A673 (cell line): ENCODE data around the gene LRRFIP1. TPM values are rescaled to one million over a fixed set of nuclear protein-coding genes. Genes with fewer than 3 reads are reported as not detected.

Experiments used
- BruUV-seq: library from RNA; stranded (reverse); fragments of 400-500 nt; replicated peaks from 2 replicates; lab custom pipeline; 2021; lab: Mats Ljungman, UMichigan
- CTCF ChIA-PET: fragments of 300-600 bp; sonication (Branson Sonifier 250); formaldehyde crosslinking; loops from one replicate; lab custom pipeline; 2022; ENCODE audit warnings: antibody characterized with exemption; lab: Charles Lee
- POLR2A ChIA-PET: fragments of 300-600 bp; sonication (Branson Sonifier 250); formaldehyde crosslinking; loops from one replicate; lab custom pipeline; 2022; ENCODE audit warnings: antibody characterized with exemption; ENCODE audit not compliant: low non-redundant PET; lab: Charles Lee
- DNase-seq: peaks from one replicate; pipeline ENCODE4 v3.0.0-alpha.2; 2015; ENCODE audit warnings: low spot score
- H3K27ac ChIP-seq: fragments of 200-600 bp; sonication (generic); 2 replicates; pipeline ENCODE4 v1.5.1; 2016; ENCODE audit warnings: mixed run types, low read depth, mild to moderate bottlenecking, mixed read lengths, antibody characterized with exemption, low read length; ENCODE audit not compliant: poor library complexity, severe bottlenecking
- H3K27me3 ChIP-seq: fragments of 200-600 bp; sonication (generic); replicated peaks from 2 replicates; pipeline ENCODE4 v1.6.1; 2017; ENCODE audit warnings: mixed run types, low read depth, mild to moderate bottlenecking, mixed read lengths, antibody characterized with exemption, low read length; ENCODE audit not compliant: insufficient read depth, poor library complexity
- H3K36me3 ChIP-seq: fragments of 200-600 bp; sonication (generic); 2 replicates; pipeline ENCODE4 v1.6.1; 2016; ENCODE audit warnings: mixed run types, mild to moderate bottlenecking, mixed read lengths, antibody characterized with exemption, low read length; ENCODE audit not compliant: insufficient read depth, poor library complexity, severe bottlenecking
- H3K4me1 ChIP-seq: fragments of 200-600 bp; sonication (generic); 2 replicates; pipeline ENCODE4 v1.6.1; 2017; ENCODE audit warnings: mixed run types, mild to moderate bottlenecking, mixed read lengths, antibody characterized with exemption, low read length; ENCODE audit not compliant: insufficient read depth, poor library complexity, severe bottlenecking
- H3K4me3 ChIP-seq: fragments of 200-600 bp; sonication (generic); 2 replicates; pipeline ENCODE4 v1.5.1; 2016; ENCODE audit warnings: low read depth, mixed run types, mild to moderate bottlenecking, mixed read lengths, low read length; ENCODE audit not compliant: poor library complexity, severe bottlenecking
- H3K9me3 ChIP-seq: fragments of 200-600 bp; sonication (generic); 2 replicates; pipeline ENCODE4 v1.6.1; 2016; ENCODE audit warnings: mixed run types, low read depth, mild to moderate bottlenecking, mixed read lengths, antibody characterized with exemption, low read length; ENCODE audit not compliant: poor library complexity, severe bottlenecking
- EZH2 ChIP-seq: fragments of 200-600 bp; sonication (generic); IDR thresholded peaks from 2 replicates; pipeline ENCODE4 v1.6.1; 2017; ENCODE audit warnings: borderline replicate concordance, low read depth, mild to moderate bottlenecking, mixed read lengths, antibody characterized with exemption, low read length; ENCODE audit not compliant: poor library complexity, severe bottlenecking
- intact Hi-C: fragments of 100-400 bp; cut with micrococcal nuclease; formaldehyde crosslinking; loops from one replicate; pipeline ENCODE4 v1.10.0; 2022; ENCODE audit not compliant: unreplicated experiment
- total RNA-seq: library from RNA; stranded (reverse); gene quantifications from 2 replicates; pipeline ENCODE4 v1.2.3, GENCODE V29; 2021
- TF ChIP-seq, protein P1 (sequence below): fragments of 300-800, 200-600 bp; sonication (generic); conservative IDR thresholded peaks from 2 replicates; pipeline ENCODE4 v1.5.1; 2017; ENCODE audit warnings: low read depth, mild to moderate bottlenecking, antibody characterized with exemption, low read length, moderate library complexity, mixed read lengths

Gene LRRFIP1
- total RNA-seq, 1 experiment from 2014 or later = 69.3 TPM

DNA sequence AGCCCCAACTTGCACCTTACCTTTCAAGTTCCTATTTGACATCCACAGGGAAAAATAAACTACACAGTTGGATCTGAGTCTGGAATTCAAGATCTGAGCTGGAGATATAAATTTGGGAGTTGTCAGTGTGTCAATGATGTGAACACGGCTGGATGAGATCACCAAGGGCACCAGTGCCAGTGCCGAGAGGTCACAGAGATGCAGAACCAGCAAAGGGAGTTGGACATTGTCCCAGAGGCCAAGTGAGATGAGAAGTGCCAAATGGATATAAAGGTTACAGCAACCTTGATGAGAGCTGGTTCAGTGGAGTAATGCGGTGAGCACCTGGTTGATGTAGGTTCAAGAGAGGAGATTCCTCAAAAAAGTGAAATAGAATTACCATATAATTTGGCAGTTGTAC, 24.8 kb downstream of the LRRFIP1 start:
- H3K9me3 ChIP-seq = peaks cover 8% of the 10 kb centered on the region
- H3K27ac ChIP-seq = no peak overlapping the region
- H3K4me3 ChIP-seq = no peak overlapping the region
- no peaks in the 10 kb centered on the region for H3K27me3 ChIP-seq
- no TSS peak for BruUV-seq
- TF ChIP-seq, protein P1, sequence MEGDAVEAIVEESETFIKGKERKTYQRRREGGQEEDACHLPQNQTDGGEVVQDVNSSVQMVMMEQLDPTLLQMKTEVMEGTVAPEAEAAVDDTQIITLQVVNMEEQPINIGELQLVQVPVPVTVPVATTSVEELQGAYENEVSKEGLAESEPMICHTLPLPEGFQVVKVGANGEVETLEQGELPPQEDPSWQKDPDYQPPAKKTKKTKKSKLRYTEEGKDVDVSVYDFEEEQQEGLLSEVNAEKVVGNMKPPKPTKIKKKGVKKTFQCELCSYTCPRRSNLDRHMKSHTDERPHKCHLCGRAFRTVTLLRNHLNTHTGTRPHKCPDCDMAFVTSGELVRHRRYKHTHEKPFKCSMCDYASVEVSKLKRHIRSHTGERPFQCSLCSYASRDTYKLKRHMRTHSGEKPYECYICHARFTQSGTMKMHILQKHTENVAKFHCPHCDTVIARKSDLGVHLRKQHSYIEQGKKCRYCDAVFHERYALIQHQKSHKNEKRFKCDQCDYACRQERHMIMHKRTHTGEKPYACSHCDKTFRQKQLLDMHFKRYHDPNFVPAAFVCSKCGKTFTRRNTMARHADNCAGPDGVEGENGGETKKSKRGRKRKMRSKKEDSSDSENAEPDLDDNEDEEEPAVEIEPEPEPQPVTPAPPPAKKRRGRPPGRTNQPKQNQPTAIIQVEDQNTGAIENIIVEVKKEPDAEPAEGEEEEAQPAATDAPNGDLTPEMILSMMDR = no peak
- no peak for TF ChIP-seq EZH2
- H3K4me1 ChIP-seq = no peaks in the 10 kb centered on the region
- CTCF ChIA-PET = no interaction called here
- no peak for DNase-seq
- POLR2A ChIA-PET = no interaction called here
- intact Hi-C loops = no loop called here
- no peaks in the 10 kb centered on the region for H3K36me3 ChIP-seq

DNA sequence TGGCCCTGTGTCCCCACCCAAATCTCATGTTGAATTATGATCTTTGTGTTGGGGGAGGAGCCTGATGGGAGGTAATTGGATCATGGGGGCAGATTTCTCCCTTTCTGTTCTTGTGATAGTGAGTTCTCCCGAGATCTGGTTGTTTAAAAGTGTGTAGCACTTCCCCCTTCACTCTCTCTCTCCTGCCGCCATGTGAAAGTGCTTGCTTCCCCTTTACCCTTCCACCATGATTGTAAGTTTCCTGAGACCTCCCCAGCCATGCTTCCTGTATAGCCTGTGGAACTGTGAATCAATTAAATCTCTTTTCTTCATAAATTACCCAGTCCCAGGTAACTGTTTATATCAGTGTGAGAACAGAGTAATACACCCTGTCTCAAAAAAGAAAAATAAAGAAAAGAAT, 25.5 kb downstream of the LRRFIP1 start:
- POLR2A ChIA-PET = no interaction called here
- no peak overlapping the region for H3K4me3 ChIP-seq
- no peaks in the 10 kb centered on the region for H3K27me3 ChIP-seq
- no peaks in the 10 kb centered on the region for H3K4me1 ChIP-seq
- DNase-seq = no peak
- H3K27ac ChIP-seq = no peak overlapping the region
- intact Hi-C loops = no loop called here
- H3K36me3 ChIP-seq = no peaks in the 10 kb centered on the region
- H3K9me3 ChIP-seq = peaks cover 11% of the 10 kb centered on the region
- TF ChIP-seq EZH2 = no peak
- TF ChIP-seq, protein P1 = no peak
- CTCF ChIA-PET = no interaction called here
- BruUV-seq = no TSS peak

DNA sequence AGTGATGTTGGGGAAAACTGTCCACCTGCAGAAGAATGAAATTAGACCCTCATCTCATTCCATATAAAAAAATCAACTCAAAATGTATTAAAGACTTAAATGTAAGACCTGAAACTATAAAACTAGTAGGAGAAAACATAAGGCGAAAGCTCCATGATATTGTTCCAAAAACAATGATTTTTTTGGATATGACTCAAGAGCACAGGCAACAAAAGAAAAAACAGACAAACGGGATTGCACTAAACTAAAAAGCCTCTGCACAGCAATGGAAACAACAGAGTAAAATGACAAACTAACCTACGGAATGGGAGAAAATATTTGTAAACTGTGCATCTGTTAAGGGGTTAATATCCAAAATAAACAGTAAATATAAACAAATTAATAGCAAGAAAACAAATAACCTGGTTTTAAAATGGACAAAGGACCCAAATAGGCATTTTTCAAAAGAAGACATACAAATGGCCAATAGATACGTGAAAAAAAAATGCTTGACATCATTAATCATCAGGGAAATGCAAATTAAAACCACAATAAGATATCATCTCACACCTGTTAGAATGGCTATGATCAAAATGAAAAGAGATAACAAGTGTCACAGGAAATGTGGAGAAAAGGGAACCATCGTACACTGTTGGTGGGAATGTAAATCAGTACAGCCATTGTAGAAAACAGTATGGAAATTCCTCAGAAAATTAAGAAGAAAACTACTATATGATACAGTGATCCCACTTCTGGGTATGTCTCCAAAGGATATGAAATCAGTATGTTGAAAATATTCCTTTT, 26.6 kb downstream of the LRRFIP1 start:
- ChIA-PET POLR2A (no interaction called here), CTCF (no interaction called here)
- Histone ChIP-seq H3K36me3 (no peaks in the 10 kb centered on the region), H3K27ac (no peak overlapping the region), H3K27me3 (no peaks in the 10 kb centered on the region), H3K9me3 (peaks cover 11% of the 10 kb centered on the region), H3K4me3 (no peak overlapping the region), H3K4me1 (no peaks in the 10 kb centered on the region)
- TF ChIP-seq, protein P1 = no peak
- no peak for TF ChIP-seq EZH2
- no peak for DNase-seq
- no TSS peak for BruUV-seq
- intact Hi-C loops = no loop called here
